Right lobe of liver (tissue), 4 donors: ENCODE results near the gene MAP3K10.

ENCODE experiments used
- CTCF ChIP-seq, 4 donors: fragments of 200-600 bp in 3 of 4; fragments of 450-650 bp in 1 of 4; IDR thresholded peaks; one replicate each; pipeline versions ENCODE4 v1.5.1 to v1.8.0; 2016 to 2022; ENCODE audit warnings: antibody characterized with exemption in 4 of 4, mild to moderate bottlenecking in 2 of 4
- POLR2A ChIP-seq: fragments of 450-650 bp; IDR thresholded peaks from one replicate; pipeline ENCODE4 v1.6.1; 2017; ENCODE audit warnings: antibody characterized with exemption, mild to moderate bottlenecking
- donor health status: DM: no; HTN: no; CAD: no.
- donor health status: DM: no; HTN: no; CAD: no.
- donor health status: DM: no; HTN: yes; CAD: no.

DNA sequence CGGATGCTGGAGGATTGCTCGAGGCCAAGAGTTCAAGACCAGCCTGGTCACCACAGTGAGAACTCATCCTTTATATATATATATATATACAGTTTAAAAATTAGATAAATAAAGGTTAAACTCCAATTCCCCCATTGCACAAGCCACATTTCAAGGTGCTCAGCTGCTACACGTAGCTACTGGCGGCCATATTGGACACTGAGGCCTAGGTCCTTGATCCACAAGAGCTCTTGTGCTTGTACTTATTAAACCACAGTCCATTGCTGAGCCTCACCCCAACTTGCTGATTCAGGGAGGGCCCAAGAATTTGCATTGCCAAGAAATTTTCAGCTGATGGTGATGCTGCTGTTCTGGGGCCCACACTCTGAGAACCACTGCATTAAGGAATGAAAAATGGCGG, 17.4 kb downstream of the MAP3K10 start:
- TF ChIP-seq CTCF (IDR thresholded peaks at IDR 0.05) = no peak
- no peak for TF ChIP-seq POLR2A
